KMS-11 (cell line): ENCODE data around the gene SLC24A3.

Experiments used
- H2AFZ ChIP-seq: fragments of 200-600 bp; sonication (generic); 2 replicates; pipeline ENCODE4 v1.6.1; 2016; ENCODE audit warnings: antibody characterized with exemption, mixed run types, low read depth
- H3K27ac ChIP-seq: fragments of 200-600 bp; sonication (generic); 2 replicates; pipeline ENCODE4 v1.6.1; 2016; ENCODE audit warnings: mild to moderate bottlenecking, mixed run types
- H3K27me3 ChIP-seq: fragments of 200-600 bp; sonication (generic); 2 replicates; pipeline ENCODE4 v1.6.1; 2017; ENCODE audit warnings: mild to moderate bottlenecking, low read depth, mixed run types, moderate library complexity; ENCODE audit not compliant: insufficient read depth
- H3K36me3 ChIP-seq: fragments of 200-600 bp; sonication (generic); 2 replicates; pipeline ENCODE4 v1.6.1; 2017; ENCODE audit warnings: mild to moderate bottlenecking, mixed run types; ENCODE audit not compliant: insufficient read depth
- H3K4me1 ChIP-seq: fragments of 200-600 bp; sonication (generic); 2 replicates; pipeline ENCODE4 v1.6.1; 2016; ENCODE audit warnings: mild to moderate bottlenecking, low read depth, mixed run types; ENCODE audit not compliant: poor library complexity, severe bottlenecking
- H3K4me2 ChIP-seq: fragments of 200-600 bp; sonication (generic); 2 replicates; pipeline ENCODE4 v1.7.0; 2016; ENCODE audit warnings: mild to moderate bottlenecking, mixed run types
- H3K4me3 ChIP-seq: fragments of 200-600 bp; sonication (generic); IDR thresholded peaks from 2 replicates; pipeline ENCODE4 v1.6.1; 2017; ENCODE audit warnings: low read depth, low read length, mixed read lengths; ENCODE audit not compliant: insufficient read depth
- H3K79me2 ChIP-seq: fragments of 200-600 bp; sonication (generic); 2 replicates; pipeline ENCODE4 v1.6.1; 2016; ENCODE audit warnings: low read depth, mixed run types; ENCODE audit not compliant: insufficient read depth
- H3K9ac ChIP-seq: fragments of 200-600 bp; sonication (generic); 2 replicates; pipeline ENCODE4 v1.6.1; 2016; ENCODE audit warnings: mild to moderate bottlenecking, mixed run types
- H4K20me1 ChIP-seq: fragments of 200-600 bp; sonication (generic); 2 replicates; pipeline ENCODE4 v1.6.1; 2016; ENCODE audit warnings: mild to moderate bottlenecking, mixed run types; ENCODE audit not compliant: insufficient read depth
- TF ChIP-seq, protein P1 (sequence below): fragments of 200-600 bp; sonication (generic); conservative IDR thresholded peaks from 2 replicates; pipeline ENCODE4 v1.6.1; 2017; ENCODE audit warnings: low read depth, mild to moderate bottlenecking, antibody characterized with exemption, low read length, moderate library complexity, mixed read lengths

SLC24A3 gene

DNA sequence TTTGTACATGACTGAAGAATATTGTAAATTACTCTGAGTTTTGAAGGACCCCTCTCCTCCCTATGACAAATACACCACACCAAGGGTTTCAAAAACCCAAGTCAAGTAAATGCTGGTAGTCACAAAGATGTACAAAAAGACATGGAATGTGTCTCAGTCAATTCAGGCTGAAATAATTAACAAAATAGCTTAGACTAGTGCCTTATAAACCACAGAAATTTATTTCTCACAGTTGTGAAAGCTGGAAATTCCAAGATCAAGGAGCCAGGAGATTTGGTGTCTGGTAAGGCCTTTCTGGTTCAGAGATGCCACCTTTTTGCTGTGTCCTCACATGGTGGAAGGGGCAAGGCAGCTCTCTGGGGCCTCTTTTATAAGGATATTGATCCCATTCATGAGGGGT lies 343.3 kb downstream of the SLC24A3 start:
- H3K9ac ChIP-seq, result no peak overlapping the region
- no peak overlapping the region for H3K27ac ChIP-seq
- no peaks in the 10 kb centered on the region for H3K27me3 ChIP-seq
- H3K79me2 ChIP-seq, result no peaks in the 10 kb centered on the region
- H4K20me1 ChIP-seq, result no peaks in the 10 kb centered on the region
- H3K36me3 ChIP-seq, result no peaks in the 10 kb centered on the region
- TF ChIP-seq, protein P1, sequence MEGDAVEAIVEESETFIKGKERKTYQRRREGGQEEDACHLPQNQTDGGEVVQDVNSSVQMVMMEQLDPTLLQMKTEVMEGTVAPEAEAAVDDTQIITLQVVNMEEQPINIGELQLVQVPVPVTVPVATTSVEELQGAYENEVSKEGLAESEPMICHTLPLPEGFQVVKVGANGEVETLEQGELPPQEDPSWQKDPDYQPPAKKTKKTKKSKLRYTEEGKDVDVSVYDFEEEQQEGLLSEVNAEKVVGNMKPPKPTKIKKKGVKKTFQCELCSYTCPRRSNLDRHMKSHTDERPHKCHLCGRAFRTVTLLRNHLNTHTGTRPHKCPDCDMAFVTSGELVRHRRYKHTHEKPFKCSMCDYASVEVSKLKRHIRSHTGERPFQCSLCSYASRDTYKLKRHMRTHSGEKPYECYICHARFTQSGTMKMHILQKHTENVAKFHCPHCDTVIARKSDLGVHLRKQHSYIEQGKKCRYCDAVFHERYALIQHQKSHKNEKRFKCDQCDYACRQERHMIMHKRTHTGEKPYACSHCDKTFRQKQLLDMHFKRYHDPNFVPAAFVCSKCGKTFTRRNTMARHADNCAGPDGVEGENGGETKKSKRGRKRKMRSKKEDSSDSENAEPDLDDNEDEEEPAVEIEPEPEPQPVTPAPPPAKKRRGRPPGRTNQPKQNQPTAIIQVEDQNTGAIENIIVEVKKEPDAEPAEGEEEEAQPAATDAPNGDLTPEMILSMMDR, result no peak
- H2AFZ ChIP-seq, result no peak overlapping the region
- H3K4me3 ChIP-seq, result no peak overlapping the region
- no peaks in the 10 kb centered on the region for H3K4me1 ChIP-seq
- H3K4me2 ChIP-seq, result no peak overlapping the region

DNA sequence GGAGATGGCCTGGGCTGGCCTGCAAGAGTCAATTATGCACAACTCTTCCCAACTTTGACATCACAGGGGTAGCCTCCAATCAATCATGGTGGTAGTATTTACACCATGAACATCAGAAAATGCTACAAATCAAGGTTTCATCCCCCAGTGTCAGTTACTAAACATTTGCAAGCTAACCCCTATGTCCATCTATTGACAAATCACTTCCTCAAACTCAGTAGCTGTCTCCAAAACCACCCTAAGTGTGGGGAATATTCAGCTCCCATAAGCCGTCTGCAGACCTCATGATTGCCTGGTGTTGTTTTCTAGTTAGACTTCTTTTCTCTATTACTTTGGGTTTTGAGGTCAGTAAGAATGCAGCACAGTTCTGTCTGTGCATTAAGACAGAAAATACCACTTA lies 344.8 kb downstream of the SLC24A3 start:
- Histone ChIP-seq H3K27ac (no peak overlapping the region), H2AFZ (no peak overlapping the region)

DNA sequence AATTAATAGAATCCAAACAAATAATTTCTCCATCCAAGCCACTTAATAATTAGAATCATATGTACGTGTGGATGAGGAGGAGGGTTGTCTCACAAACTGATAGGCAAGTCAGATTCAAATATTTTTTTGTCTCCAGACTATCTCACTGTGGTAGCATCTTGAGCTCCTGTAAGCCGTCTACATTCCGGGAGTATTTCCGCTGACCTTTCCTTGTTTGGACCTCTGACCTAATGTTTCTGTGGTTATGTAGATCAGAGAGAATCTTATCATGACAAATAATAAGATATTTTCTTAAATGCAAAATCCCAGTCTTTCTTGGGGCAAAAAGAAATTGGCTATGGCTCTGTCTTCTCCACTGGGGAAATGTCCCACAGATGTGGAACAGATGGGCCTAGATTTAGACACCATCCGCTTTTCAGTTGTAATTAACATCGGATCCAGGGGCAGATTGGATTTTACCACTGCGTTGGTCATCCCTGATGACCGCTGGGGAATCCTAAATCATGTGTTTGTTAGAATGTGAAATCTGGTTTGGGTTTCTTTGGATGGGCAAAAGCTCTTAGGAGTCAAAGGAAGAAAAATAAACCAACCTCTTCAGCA lies 348.5 kb downstream of the SLC24A3 start:
- no peak overlapping the region for H2AFZ ChIP-seq
- H3K36me3 ChIP-seq, result no peaks in the 10 kb centered on the region
- no peaks in the 10 kb centered on the region for H3K4me1 ChIP-seq
- TF ChIP-seq, protein P1, result no peak
- H3K27me3 ChIP-seq, result no peaks in the 10 kb centered on the region
- H3K79me2 ChIP-seq, result no peaks in the 10 kb centered on the region
- no peak overlapping the region for H3K27ac ChIP-seq
- H3K9ac ChIP-seq, result no peak overlapping the region
- H3K4me3 ChIP-seq, result no peak overlapping the region
- H4K20me1 ChIP-seq, result no peaks in the 10 kb centered on the region
- no peak overlapping the region for H3K4me2 ChIP-seq

More for the DNA sequence above, 344.8 kb downstream of the SLC24A3 start:
- H3K79me2 ChIP-seq, result no peaks in the 10 kb centered on the region
- no peaks in the 10 kb centered on the region for H3K27me3 ChIP-seq
- no peaks in the 10 kb centered on the region for H3K36me3 ChIP-seq
- no peak overlapping the region for H3K9ac ChIP-seq
- H4K20me1 ChIP-seq, result no peaks in the 10 kb centered on the region
- no peak overlapping the region for H3K4me2 ChIP-seq
- TF ChIP-seq, protein P1, result no peak
- no peaks in the 10 kb centered on the region for H3K4me1 ChIP-seq
- H3K4me3 ChIP-seq, result no peak overlapping the region

DNA sequence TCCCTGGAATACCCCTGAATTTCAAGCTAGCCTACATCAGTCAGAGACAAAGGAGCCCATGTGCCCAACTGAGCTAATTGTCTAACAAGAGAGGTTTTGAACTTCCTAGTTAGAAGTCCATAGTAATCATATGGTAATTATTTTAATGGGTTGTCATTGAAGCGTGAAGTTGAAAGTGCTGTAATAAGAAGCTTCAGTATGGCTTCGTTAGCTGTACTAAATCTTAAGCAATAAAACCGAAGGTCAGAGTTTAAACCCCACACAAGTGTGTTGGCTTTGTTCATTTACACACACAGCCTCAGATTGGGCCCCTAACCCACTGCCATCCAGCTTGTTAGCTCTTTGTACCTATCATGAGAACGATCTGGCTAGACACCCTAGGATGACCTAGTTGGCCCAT lies 350.0 kb downstream of the SLC24A3 start:
- Histone ChIP-seq H4K20me1 (no peaks in the 10 kb centered on the region), H3K27me3 (no peaks in the 10 kb centered on the region), H3K4me1 (no peaks in the 10 kb centered on the region), H3K79me2 (no peaks in the 10 kb centered on the region), H3K36me3 (no peaks in the 10 kb centered on the region), H3K9ac (no peak overlapping the region), H3K4me3 (no peak overlapping the region), H2AFZ (no peak overlapping the region), H3K4me2 (no peak overlapping the region), H3K27ac (no peak overlapping the region)
- TF ChIP-seq, protein P1, result no peak
